Testis (tissue), 3 donors: ENCODE measurements around the gene GNPTG. TPM values are rescaled to one million over a fixed set of nuclear protein-coding genes. Genes with fewer than 3 reads are reported as not detected.

Source experiments
- DNase-seq: peaks from one replicate; pipeline ENCODE4 v3.0.0-alpha.2; 2019
- H3K27ac ChIP-seq, 2 donors: fragments of 200-600 bp; sonication (generic); one replicate each; pipeline ENCODE4 v1.5.1; 2019
- H3K27me3 ChIP-seq: fragments of 200-600 bp; sonication (generic); one replicate; pipeline ENCODE4 v1.5.1; 2019
- H3K36me3 ChIP-seq: fragments of 200-600 bp; sonication (generic); one replicate; pipeline ENCODE4 v1.5.1; 2017; ENCODE audit warnings: low read depth; ENCODE audit errors: missing control alignments
- H3K4me1 ChIP-seq: fragments of 200-600 bp; sonication (generic); one replicate; pipeline ENCODE4 v1.5.1; 2019
- H3K4me3 ChIP-seq, 2 donors: fragments of 200-600 bp; sonication (generic); one replicate each; pipeline ENCODE4 v1.5.1; 2017 to 2019
- H3K9me3 ChIP-seq: fragments of 200-600 bp; sonication (generic); one replicate; pipeline ENCODE4 v1.5.1; 2017
- POLR2A ChIP-seq: fragments of 450-650 bp; IDR thresholded peaks from one replicate; pipeline ENCODE4 v1.6.1; 2017; ENCODE audit warnings: antibody characterized with exemption, mild to moderate bottlenecking, moderate library complexity
- WGBS, 2 donors: methylation state at CpG; one replicate each; pipeline ENCODE4 v1.1.5; 2018; 5-methylcytosine and 5-hydroxymethylcytosine counted together
- intact Hi-C: fragments of 100-400 bp; cut with DNase I; formaldehyde crosslinking; loops from one replicate; pipeline ENCODE4 v1.15.1; 2023; ENCODE audit warnings: low total_unique reads
- polyA plus RNA-seq: library from polyadenylated mRNA; stranded (reverse); fragments of 350-450 nt; fragmentation: Illumina TruSeq; extraction: RNeasy Lipid Tissue Mini Kit (QIAGEN cat#74804); gene quantifications from one replicate; pipeline ENCODE4 v1.2.3, GENCODE V29; 2014; ENCODE audit warnings: low read depth, low replicate concordance; ENCODE audit not compliant: insufficient read depth
- total RNA-seq, 2 donors: library from RNA; depleted of rRNA; stranded (reverse); fragments of >200 nt; gene quantifications; one replicate each; pipeline ENCODE4 v1.2.3, GENCODE V29; 2016
- TF ChIP-seq, protein P1 (sequence below), 3 experiments: fragments of 450-650 bp in 2 of 3; fragments of 200-600 bp in 1 of 3; sonication (generic) in 1 of 3; IDR thresholded peaks; one replicate each; pipeline ENCODE4 v1.5.1; 2016 to 2019; ENCODE audit warnings: antibody characterized with exemption in 3 of 3, mild to moderate bottlenecking in 2 of 3, moderate library complexity in 1 of 3

The GNPTG gene
- total and polyA plus RNA-seq, 3 donors from 2014 or later, result 67.8 to 150 (median 106) TPM

DNA sequence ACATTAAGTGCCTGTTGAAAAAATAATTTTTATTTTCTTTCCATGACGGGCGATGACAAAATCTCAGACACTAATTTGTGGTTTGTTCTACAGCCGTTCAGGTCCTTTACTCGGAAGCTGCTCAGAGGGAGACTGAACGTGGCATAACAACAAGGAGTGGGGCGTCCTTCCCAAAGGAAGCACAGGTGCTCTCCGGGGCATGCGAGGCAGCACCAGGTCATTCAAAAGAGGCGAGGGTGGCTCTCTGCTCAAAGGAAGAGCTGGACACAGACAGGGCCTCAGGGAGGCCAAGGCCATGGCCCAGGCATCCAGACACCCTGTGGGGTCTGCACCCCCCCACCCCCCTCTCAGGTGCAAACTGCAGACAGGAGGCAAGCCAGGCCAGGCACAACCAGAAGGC, 46.6 kb downstream of the GNPTG start:
- no peaks in the 10 kb centered on the region for H3K4me1 ChIP-seq
- H3K36me3 ChIP-seq, result no peaks in the 10 kb centered on the region
- H3K4me3 ChIP-seq, result no peak overlapping the region
- WGBS, 2 donors, result 93 to 96% methylated on average over 9 of the region's 9 CpGs
- DNase-seq, result no peak
- no peaks in the 10 kb centered on the region for H3K27me3 ChIP-seq
- intact Hi-C loops, result no loop called here
- no peak for TF ChIP-seq POLR2A
- TF ChIP-seq, protein P1, sequence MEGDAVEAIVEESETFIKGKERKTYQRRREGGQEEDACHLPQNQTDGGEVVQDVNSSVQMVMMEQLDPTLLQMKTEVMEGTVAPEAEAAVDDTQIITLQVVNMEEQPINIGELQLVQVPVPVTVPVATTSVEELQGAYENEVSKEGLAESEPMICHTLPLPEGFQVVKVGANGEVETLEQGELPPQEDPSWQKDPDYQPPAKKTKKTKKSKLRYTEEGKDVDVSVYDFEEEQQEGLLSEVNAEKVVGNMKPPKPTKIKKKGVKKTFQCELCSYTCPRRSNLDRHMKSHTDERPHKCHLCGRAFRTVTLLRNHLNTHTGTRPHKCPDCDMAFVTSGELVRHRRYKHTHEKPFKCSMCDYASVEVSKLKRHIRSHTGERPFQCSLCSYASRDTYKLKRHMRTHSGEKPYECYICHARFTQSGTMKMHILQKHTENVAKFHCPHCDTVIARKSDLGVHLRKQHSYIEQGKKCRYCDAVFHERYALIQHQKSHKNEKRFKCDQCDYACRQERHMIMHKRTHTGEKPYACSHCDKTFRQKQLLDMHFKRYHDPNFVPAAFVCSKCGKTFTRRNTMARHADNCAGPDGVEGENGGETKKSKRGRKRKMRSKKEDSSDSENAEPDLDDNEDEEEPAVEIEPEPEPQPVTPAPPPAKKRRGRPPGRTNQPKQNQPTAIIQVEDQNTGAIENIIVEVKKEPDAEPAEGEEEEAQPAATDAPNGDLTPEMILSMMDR (IDR thresholded peaks at IDR 0.05), result no peak
- no peak overlapping the region for H3K27ac ChIP-seq
- H3K9me3 ChIP-seq, result no peaks in the 10 kb centered on the region

DNA sequence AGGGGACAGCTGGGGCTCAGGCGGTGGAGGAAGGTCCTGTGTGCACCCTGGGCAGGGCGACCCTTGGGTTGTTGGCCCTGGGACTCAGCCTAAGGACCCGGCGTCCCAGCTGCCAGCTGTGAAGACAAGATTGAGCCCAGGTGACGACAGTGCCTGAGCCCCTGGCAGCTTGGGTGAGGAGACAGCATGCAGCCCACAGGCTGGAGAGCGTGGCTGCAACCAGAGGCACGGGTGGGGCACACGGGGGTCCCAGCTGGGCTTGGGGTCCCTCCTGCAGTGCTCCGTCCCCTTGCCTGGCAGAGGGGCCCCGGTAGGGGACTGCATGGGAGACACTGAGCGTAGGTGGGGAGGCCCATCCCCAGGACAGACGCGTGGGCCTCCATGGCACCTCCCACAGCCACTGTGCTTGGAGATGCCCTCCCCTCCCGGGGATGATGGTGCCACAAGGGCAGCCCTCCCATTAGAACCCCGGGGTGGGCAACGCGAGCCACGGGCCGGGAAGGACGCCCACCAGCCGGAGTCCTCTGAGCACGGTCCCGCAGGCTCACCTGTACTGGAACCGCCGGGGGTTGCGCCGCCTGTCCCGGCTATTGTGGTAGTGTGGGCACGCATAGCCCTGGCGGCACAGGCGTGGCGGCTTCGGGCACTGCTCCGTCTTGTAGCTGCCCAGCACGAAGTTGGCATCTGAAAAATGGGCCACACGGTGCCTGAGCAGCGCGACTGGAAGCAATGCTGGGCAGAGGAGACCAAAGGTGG, 47.3 kb downstream of the GNPTG start:
- H3K4me1 ChIP-seq, result no peaks in the 10 kb centered on the region
- intact Hi-C loops, result no loop called here
- no peak for DNase-seq
- no peak overlapping the region for H3K4me3 ChIP-seq
- H3K9me3 ChIP-seq, result no peaks in the 10 kb centered on the region
- no peaks in the 10 kb centered on the region for H3K36me3 ChIP-seq
- 94 to 99% methylated on average over 12 to 38 of the region's 38 CpGs for WGBS, 2 donors
- TF ChIP-seq POLR2A, result no peak
- TF ChIP-seq, protein P1 (IDR thresholded peaks at IDR 0.05), result no peak
- no peaks in the 10 kb centered on the region for H3K27me3 ChIP-seq
- no peak overlapping the region for H3K27ac ChIP-seq

DNA sequence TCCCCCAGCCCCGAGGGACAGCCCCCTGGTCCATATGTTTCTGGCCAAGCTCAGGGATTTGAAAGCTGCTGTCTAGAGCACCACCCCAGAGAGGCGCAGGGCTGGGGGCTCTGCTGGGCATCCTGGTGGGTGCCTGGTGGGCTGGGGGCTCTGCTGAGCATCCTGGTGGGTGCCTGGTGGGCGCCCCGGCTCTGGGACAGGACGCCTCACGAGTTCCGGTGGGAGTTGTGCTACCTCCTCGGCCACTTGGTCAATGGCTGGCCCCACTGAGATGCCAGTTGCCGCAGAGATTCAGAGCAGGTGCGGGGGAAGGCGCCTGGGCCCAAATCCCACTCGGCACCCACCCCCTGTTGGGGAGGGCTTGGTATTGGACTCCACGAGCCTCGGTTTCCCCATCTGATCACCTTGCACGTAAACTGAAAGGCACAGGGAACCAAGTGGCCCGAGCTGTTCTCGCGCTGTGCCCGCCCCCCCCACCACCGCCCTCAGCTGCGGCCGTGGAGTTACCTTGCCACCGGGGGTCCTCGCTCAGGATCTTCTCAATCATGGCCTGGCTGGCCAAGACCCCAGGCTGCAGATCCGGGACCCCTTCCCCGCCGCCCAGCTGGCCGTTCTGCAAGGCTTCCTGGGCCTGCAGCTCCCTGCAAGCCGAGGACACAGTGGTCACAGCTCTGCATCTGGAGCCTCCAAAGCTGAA, 49.5 kb downstream of the GNPTG start:
- no peaks in the 10 kb centered on the region for H3K9me3 ChIP-seq
- no peaks in the 10 kb centered on the region for H3K4me1 ChIP-seq
- TF ChIP-seq, protein P1 (IDR thresholded peaks at IDR 0.05), result no peak
- TF ChIP-seq POLR2A, result no peak
- no peak for DNase-seq
- intact Hi-C loops, result no loop called here
- 92 to 93% methylated on average over 17 to 29 of the region's 29 CpGs for WGBS, 2 donors
- no peak overlapping the region for H3K27ac ChIP-seq
- no peaks in the 10 kb centered on the region for H3K27me3 ChIP-seq
- H3K4me3 ChIP-seq, result no peak overlapping the region
- H3K36me3 ChIP-seq, result no peaks in the 10 kb centered on the region

DNA sequence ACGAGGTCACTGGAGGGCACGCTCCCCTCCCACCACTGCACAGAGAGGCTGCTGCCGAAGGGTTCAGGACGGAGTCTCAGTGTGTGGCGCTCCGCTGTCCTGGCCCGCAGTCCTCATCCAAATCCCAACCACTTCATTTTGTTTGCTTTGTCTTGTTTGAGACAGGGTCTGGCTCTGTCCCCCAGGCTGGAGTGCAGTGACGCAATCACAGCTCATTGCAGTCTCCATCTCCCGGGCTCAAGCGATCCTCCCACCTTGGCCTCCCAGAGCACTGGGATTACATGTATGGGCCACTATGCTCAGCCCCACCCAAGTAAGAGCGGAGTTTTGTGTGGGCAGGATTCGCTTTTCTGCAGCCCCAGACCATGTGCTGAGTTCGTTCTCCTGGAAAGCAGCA, 50.0 kb downstream of the GNPTG start:
- H3K4me3 ChIP-seq, result no peak overlapping the region
- no peaks in the 10 kb centered on the region for H3K9me3 ChIP-seq
- TF ChIP-seq, protein P1 (IDR thresholded peaks at IDR 0.05), result no peak
- no peak for TF ChIP-seq POLR2A
- no peaks in the 10 kb centered on the region for H3K4me1 ChIP-seq
- 92 to 95% methylated on average over 9 to 13 of the region's 13 CpGs for WGBS, 2 donors
- no peaks in the 10 kb centered on the region for H3K36me3 ChIP-seq
- intact Hi-C loops, result no loop called here
- H3K27ac ChIP-seq, result no peak overlapping the region
- no peaks in the 10 kb centered on the region for H3K27me3 ChIP-seq
- no peak for DNase-seq
